Mononuclear cell (primary cell): ENCODE results near the gene CALM1. TPM values are rescaled to one million over a fixed set of nuclear protein-coding genes. Genes with fewer than 3 reads are reported as not detected.

Experiments used
- H3K27me3 ChIP-seq: 2 replicates; pipeline ENCODE4 v1.6.0; 2011; ENCODE audit warnings: low read length, control low read depth; ENCODE audit not compliant: insufficient read depth
- H3K4me1 ChIP-seq: 2 replicates; pipeline ENCODE4 v1.5.1; 2011; ENCODE audit warnings: mild to moderate bottlenecking, low read length, control low read depth; ENCODE audit not compliant: insufficient read depth
- H3K4me3 ChIP-seq: 2 replicates; pipeline ENCODE4 v1.5.1; 2011; ENCODE audit warnings: mild to moderate bottlenecking, low read length, moderate library complexity
- H3K9me3 ChIP-seq: 2 replicates; pipeline ENCODE4 v1.5.1; 2011; ENCODE audit warnings: low read depth, mild to moderate bottlenecking, control low read depth, low read length
- total RNA-seq: library from RNA; depleted of rRNA; stranded (reverse); fragments of >200 nt; gene quantifications from one replicate; pipeline ENCODE4 v1.2.3, GENCODE V29; 2012

CALM1 gene
- total RNA-seq, 1 donor = 718 TPM

DNA sequence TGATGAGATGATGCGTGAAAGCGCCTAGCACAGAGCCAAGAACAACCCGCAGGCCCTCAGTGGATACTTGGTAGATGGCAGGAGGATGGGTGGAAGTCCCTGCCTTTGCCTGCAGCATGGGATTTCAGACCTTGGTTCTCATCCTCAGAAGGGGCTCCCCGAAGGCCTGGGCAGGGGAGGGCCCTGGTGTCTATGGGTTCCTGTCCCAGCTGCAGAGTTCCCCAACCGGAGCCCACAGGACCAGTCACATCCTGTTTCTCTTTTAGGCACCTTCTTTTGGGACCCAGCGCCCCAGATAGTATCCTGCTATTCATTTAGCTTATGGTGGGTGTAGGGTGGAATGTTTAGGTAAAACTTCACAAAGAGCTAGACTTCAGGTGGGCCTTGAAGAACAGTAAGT lies 55.5 kb downstream of the CALM1 start:
- Histone ChIP-seq H3K27me3 (no peaks in the 10 kb centered on the region), H3K4me1 (no peaks in the 10 kb centered on the region), H3K4me3 (no peak overlapping the region), H3K9me3 (no peaks in the 10 kb centered on the region)

DNA sequence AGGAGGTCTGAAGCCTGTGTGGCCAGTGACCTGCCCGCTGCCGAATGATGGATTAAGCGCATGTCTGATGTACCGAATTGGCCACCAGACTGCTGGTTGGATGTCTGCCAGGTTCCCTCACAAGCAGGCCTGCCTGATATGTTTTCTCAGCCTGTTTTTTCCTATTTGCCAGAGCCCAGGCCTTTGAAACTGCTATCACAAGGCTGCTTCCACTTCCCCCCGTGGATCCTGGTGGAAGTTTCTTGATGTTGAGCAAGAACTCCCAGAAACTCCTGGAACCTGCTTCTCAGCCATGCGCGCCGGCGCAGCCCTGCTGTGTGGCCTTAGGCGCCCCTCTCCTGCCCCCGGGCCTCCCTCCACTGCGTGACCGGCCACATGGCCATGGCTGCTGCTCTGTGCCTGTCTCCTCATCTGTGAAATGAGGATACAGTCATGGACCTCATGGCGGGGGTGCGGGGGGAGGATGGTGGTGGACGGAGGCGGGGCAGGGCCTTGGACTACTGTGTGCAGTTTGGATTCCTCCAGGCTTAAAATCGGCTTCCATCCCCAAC lies 56.6 kb downstream of the CALM1 start:
- Histone ChIP-seq H3K27me3 (no peaks in the 10 kb centered on the region), H3K9me3 (no peaks in the 10 kb centered on the region), H3K4me3 (no peak overlapping the region), H3K4me1 (no peaks in the 10 kb centered on the region)

DNA sequence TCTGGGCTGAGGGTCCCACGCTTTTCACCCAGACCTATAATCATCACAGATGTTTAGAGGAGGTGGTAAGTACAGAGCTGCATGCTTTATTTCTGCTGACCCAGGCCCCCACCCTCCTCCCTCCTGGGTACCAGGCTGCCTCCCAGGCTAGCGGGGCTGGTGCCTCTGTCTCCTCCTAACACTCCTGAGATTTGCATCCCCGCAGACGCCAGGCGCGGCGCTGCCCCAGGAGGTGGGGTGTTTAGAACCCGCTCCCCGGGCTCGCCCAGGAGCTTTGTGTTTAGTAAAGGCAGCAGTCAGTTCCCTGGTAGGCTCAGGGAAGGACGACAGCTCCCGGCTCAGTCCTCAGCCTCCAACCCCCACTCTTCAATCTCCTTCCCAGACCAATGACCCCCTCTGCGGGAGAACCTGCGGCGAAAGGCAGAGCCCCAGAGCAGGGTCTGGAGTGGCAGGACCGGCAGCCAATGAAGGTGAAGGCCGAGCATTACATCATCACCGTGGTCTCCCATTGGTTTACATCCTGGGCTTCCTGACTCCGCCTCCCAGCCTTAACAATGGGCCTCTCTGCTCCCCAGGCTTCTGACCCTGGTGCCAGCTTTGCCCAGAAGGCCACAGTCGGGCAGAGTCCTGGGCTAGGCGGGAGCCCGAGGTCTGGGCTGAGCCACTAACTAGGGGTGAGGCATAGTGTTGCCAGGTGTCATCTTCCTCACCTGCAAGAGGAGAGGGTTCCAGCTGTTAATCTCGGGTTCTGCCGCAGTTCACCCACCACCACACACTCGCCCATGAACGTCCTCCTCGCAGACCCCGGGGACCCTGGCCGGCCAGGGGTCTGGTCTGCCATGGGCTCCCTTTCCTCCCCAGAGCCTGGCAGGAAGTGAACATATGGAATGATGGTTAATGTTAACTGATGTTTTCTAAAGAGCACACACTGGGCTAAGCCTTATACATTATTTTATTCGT lies 57.5 kb downstream of the CALM1 start:
- Histone ChIP-seq H3K4me1 (no peaks in the 10 kb centered on the region), H3K9me3 (no peaks in the 10 kb centered on the region), H3K4me3 (no peak overlapping the region), H3K27me3 (no peaks in the 10 kb centered on the region)

DNA sequence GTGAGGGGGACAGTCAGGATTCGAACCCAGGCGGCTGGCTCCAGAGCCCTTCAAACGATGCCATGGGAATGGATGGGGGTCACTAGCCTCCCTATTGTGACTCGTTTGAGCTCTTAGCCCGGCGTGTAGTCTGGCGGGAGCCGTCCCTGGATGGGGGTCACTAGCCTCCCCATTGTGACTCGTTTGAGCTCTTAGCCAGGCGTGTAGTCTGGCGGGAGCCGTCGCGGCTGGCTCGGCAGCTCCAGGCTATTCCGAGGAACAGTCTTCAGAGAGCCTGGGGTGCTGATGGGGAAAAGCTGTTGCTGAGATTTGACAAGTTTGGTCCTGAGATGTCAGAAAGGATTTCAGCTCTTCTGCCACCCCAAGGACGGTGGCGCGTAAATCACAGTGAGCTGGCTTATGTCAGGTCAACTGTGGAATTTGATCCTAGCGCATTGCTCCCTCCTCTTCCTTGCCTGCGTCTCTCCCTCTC lies 58.3 kb downstream of the CALM1 start:
- H3K27me3 ChIP-seq = no peaks in the 10 kb centered on the region
- H3K4me1 ChIP-seq = no peaks in the 10 kb centered on the region
- H3K4me3 ChIP-seq = no peak overlapping the region
- H3K9me3 ChIP-seq = no peaks in the 10 kb centered on the region

DNA sequence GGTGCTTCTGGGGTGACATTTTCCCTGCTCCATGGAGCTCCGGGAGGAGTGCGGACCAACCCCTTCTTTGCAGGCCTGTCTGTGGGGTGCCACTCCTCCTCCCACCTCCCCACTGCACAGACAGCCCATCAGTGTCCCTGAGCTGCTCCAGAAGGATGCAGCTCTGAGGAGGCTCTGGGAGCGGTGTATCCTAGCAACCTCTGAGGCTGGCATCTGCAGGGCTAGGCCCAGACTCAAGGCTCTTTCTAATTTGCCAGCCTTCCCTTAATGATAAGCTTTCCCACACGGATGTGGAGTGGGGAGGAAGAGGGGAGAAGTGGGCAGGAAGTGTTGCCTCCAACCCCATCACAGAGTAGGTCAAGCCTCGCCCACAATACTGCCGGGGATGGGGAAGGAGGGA lies 59.7 kb downstream of the CALM1 start:
- H3K9me3 ChIP-seq = no peaks in the 10 kb centered on the region
- H3K4me1 ChIP-seq = no peaks in the 10 kb centered on the region
- H3K27me3 ChIP-seq = no peaks in the 10 kb centered on the region

DNA sequence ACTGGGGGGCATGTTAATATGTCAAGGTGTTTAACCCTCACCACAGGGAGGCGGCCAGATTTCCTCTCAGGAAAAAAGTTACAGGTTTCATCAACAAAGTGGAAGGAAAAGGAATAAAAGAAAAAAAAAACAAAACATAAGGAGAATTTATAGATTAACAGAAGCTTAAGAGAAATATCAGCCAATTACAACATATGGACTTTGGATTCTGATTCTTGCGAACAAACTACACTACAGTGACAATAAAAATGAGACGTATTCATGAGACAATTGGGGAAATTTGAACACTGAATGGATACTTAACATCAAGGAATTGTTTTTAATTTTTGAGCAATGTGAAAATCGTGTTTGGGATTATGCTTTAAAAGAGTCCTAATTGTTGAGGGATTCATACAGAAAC lies 60.4 kb downstream of the CALM1 start:
- H3K4me1 ChIP-seq = no peaks in the 10 kb centered on the region
- no peak overlapping the region for H3K4me3 ChIP-seq
- H3K27me3 ChIP-seq = no peaks in the 10 kb centered on the region
- H3K9me3 ChIP-seq = no peaks in the 10 kb centered on the region

More for the DNA sequence above, 59.7 kb downstream of the CALM1 start:
- H3K4me3 ChIP-seq = no peak overlapping the region

Other genes starting within 250 kb of the CALM1 start
- 107 TPM for gene PSMC1, start 140.5 kb upstream of the CALM1 start, total RNA-seq
- 15.0 TPM for gene NRDE2, start 65.1 kb upstream of the CALM1 start, total RNA-seq